Stomach smooth muscle (tissue), 2 donors: Measurements from ENCODE around the gene SUMO3.

ENCODE experiments used
- H3K27ac ChIP-seq: one replicate; pipeline ENCODE4 v1.7.0; 2013; ENCODE audit warnings: mild to moderate bottlenecking, low read length, inconsistent platforms
- H3K27me3 ChIP-seq, 2 donors: one replicate each; pipeline ENCODE4 v1.7.0; 2013; ENCODE audit warnings: low read length in 2 of 2; ENCODE audit not compliant: insufficient read depth in 2 of 2, control insufficient read depth in 1 of 2
- H3K36me3 ChIP-seq, 2 donors: one replicate each; pipeline ENCODE4 v1.7.0; 2013; ENCODE audit warnings: low read length in 2 of 2; ENCODE audit not compliant: control insufficient read depth in 2 of 2, insufficient read depth in 2 of 2
- H3K4me1 ChIP-seq: one replicate; pipeline ENCODE4 v1.7.0; 2013; ENCODE audit warnings: low read length; ENCODE audit not compliant: control insufficient read depth, insufficient read depth
- H3K4me3 ChIP-seq, 2 donors: one replicate each; pipeline ENCODE4 v1.7.0; 2013; ENCODE audit warnings: low read length in 2 of 2
- H3K9ac ChIP-seq, 2 donors: one replicate each; pipeline ENCODE4 v1.7.0; 2013; ENCODE audit warnings: low read length in 2 of 2, mild to moderate bottlenecking in 1 of 2
- H3K9me3 ChIP-seq, 2 donors: one replicate each; pipeline ENCODE4 v1.7.0; 2013; ENCODE audit warnings: low read length in 2 of 2; ENCODE audit not compliant: control insufficient read depth in 2 of 2
- donor health status: healthy.
- donor health status: Pancreatic carcinoma.

Gene SUMO3

DNA sequence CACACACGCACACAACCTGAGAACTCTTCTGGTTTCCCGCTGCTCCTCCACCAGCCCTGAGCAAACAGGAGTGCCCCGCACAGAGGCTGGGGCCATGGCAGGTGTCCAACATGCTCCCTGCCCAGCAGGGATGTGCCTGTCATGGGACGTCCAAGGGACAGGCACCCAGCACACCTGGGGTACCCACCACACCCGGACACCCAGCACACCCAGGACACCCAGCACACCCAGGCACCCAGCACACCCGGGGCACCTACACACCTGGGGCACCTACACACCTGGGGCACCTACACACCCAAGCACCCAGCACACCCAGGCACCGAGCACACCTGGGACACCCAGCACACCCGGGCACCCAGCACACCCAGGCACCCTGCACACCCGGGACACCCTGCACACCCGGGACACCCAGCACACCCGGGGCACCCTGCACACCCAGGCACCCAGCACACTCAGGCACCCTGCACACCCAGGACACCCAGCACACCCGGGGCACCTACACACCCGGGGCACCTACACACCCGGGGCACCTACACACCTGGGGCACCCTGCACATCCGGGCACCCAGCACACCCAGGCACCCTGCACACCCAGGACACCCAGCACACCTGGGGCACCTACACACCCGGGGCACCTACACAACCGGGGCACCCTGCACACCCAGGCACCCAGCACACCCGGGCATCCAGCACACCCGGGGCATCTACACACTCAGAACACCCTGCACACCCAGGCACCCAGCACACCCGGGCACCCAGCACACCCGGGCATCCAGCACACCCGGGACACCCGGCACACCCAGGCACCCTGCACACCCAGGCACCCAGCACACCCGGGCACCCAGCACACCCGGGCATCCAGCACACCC, 54.2 kb downstream of the SUMO3 start:
- Histone ChIP-seq H3K27me3 (no peaks in the 10 kb centered on the region), H3K27ac (no peak overlapping the region), H3K9me3 (no peaks in the 10 kb centered on the region), H3K9ac (no peak overlapping the region), H3K4me3 (no peak overlapping the region), H3K36me3 (peaks cover 3% of the 10 kb centered on the region in 2 donors), H3K4me1 (no peaks in the 10 kb centered on the region)

DNA sequence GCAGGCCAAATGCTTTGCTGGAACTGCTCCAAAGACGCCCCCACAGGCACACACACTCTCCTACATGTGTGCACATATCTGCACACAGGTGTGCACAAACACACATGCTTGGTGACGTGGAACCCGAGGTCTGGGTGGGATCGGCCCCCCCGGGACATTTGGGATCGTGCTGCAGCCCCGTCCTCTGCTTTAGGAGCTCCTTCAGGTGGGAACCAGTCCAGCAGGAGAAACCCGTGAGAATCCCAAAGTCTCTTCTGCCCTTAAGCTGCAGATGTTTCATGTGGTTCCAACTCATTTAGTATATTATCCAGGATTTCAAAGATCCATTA, 54.8 kb downstream of the SUMO3 start:
- Histone ChIP-seq H3K9ac (no peak overlapping the region), H3K27ac (no peak overlapping the region), H3K4me3 (no peak overlapping the region), H3K9me3 (peaks cover 0 to 1% of the 10 kb centered on the region in 2 donors), H3K4me1 (no peaks in the 10 kb centered on the region), H3K27me3 (no peaks in the 10 kb centered on the region), H3K36me3 (no peaks in the 10 kb centered on the region)

DNA sequence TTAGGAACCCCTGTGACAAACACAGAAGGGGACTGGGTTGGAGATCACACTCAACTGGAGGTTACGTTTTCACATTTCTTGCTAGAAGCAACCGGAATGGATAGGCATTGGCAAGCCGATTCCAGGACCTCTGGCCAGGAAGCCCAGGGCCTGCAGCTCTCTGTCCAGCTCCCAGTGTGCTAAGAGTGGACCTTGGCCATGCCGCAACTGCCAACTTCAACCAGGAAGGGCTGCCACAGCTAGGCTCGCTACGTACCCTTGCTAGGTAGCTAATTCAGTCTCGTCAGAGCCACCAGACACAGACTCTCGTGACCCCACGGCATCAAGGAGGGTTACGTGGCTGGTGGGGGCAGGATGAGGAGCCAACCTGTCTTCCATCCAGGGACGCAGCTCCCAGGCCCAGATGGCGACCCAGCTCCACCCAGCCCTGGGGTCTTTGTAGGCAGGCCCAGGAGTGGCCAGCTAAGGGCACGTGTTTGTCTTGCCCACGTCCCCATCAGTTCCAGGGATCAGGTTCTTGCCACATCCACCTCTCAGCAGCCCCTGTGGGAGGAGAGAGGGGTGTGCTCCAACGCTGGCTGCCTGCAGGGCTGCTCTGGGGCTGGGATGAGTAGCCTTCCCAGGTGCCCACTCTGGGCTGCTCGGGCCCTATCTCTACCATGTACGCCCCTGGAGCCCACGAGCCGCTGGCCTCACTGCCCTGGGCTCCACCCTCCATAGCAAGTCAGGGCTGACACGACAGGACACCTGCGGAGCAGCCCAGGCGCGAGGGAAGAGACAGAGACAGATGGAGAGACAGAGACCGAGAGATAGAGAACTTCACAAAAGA, 55.4 kb downstream of the SUMO3 start:
- Histone ChIP-seq H3K4me1 (no peaks in the 10 kb centered on the region), H3K9me3 (peaks cover 0 to 6% of the 10 kb centered on the region in 2 donors), H3K9ac (no peak overlapping the region), H3K36me3 (no peaks in the 10 kb centered on the region), H3K27me3 (no peaks in the 10 kb centered on the region), H3K4me3 (no peak overlapping the region), H3K27ac (no peak overlapping the region)

DNA sequence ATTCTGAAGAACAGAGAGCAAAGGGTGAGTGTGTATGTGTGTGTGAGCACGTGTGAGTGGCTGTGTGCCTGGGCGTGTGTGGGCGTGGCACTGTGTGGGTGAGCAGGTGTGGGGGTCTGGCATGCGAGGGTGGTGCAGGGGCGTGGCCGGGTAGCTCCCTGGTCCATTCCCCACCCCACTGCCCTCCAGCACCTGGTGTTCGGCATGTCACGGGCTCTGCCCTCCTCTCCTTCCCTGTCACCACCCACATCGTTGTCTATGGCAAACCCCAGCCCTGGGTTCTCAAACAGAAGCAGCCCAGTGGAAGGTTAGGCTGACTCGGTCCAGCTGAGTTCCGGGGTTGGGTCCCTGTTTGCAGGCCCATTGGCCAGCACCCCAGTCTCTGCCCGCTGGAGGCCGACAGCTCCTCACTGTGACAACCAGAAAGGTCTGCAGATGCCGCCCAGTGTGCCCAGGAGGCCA, 56.1 kb downstream of the SUMO3 start:
- Histone ChIP-seq H3K27me3 (no peaks in the 10 kb centered on the region), H3K27ac (no peak overlapping the region), H3K9ac (no peak overlapping the region), H3K4me1 (no peaks in the 10 kb centered on the region), H3K9me3 (peaks cover 0 to 6% of the 10 kb centered on the region in 2 donors), H3K36me3 (no peaks in the 10 kb centered on the region), H3K4me3 (no peak overlapping the region)

DNA sequence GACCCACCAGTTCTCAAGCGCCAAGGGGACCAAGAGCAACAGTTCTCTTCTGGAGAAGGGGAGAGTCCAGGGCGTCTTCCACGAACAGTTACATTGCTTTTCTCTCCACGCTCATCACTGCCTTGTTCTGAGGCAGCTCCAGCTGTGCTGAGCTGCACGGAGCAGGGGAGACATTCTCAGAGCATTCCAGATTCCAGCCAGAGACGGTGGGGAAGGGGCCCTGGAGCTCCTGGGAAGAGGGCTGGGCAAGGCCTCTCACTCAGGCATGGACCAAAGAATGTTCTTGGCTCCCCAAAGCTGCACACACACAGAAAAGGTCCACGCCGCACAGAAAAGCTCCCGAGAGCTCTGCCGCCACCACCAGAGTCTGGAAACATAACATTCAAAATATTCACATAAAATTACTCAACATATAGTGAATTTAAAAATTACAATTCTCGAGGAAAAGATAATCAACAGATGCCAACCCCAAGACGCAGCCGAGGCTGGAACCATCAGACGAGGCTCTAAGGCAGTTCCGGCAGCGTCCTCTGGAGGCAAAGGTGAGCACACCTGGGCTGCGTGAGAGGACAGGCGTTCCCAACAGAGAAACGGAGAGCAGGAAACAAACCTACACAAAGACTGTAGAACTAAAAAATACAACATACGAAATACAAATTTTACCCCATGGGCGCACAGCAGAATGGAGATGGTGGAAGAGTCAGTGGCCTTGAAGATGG, 56.7 kb downstream of the SUMO3 start:
- Histone ChIP-seq H3K9ac (no peak overlapping the region), H3K27ac (no peak overlapping the region), H3K4me3 (no peak overlapping the region), H3K4me1 (no peaks in the 10 kb centered on the region), H3K36me3 (no peaks in the 10 kb centered on the region), H3K9me3 (peaks cover 0 to 6% of the 10 kb centered on the region in 2 donors), H3K27me3 (no peaks in the 10 kb centered on the region)

DNA sequence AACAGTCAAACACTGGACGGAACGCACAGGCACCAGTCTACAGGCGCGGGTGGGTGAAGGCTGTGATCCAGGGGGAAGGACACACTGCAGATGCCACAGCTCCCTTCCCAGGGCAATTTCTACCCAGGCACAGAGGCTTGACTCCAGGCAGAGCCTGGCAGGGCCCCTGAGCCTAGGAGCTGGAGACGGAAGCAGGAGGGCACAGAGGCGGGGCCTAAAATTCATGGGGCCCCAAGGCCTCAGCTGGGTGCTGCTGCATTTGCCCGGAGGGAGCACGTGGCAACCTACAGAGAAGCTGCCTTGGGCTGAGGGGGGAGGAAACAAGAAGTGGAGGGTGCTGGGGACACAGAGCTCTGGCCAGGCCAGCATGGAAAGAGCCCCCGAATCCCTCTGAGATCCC, 57.5 kb downstream of the SUMO3 start:
- no peak overlapping the region for H3K9ac ChIP-seq
- H3K4me1 ChIP-seq: no peaks in the 10 kb centered on the region
- H3K36me3 ChIP-seq: no peaks in the 10 kb centered on the region
- no peaks in the 10 kb centered on the region for H3K27me3 ChIP-seq
- H3K9me3 ChIP-seq: peaks cover 0 to 6% of the 10 kb centered on the region in 2 donors
- H3K4me3 ChIP-seq: no peak overlapping the region
- no peak overlapping the region for H3K27ac ChIP-seq

DNA sequence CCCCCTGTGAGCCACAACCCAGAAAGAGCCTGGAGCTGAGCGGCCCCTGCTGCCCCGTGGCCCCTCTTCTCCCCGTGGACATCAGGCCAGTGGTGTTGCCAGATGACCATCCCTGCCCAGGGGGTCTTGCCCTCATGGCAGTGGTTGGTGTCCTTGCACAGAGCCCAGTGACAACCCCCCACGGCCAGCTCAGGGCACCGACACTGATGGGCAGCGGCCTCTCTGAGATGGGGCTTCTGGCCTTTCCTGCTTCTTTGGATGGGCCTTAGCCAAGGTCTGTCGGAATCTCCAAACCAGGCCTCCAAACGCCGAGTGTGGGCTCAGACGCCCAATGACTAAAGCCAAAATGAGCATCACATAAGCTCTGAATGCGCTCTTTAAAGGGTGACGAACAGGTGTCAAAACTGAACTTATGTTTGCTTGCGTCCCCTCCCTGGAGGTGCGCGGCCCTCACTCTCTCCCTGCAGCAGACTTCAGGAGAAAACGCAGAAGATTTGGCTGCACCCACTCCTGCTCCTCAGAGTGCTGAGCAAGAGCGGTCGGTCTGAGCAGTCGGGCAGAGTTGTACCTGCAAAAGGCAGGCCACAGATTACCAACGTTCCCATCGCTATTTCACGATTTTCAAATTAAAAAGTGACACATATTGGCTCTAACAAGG, 58.1 kb downstream of the SUMO3 start:
- no peaks in the 10 kb centered on the region for H3K4me1 ChIP-seq
- H3K9ac ChIP-seq: no peak overlapping the region
- no peaks in the 10 kb centered on the region for H3K27me3 ChIP-seq
- H3K9me3 ChIP-seq: peaks cover 0 to 6% of the 10 kb centered on the region in 2 donors
- H3K27ac ChIP-seq: no peak overlapping the region
- H3K4me3 ChIP-seq: no peak overlapping the region
- H3K36me3 ChIP-seq: no peaks in the 10 kb centered on the region

DNA sequence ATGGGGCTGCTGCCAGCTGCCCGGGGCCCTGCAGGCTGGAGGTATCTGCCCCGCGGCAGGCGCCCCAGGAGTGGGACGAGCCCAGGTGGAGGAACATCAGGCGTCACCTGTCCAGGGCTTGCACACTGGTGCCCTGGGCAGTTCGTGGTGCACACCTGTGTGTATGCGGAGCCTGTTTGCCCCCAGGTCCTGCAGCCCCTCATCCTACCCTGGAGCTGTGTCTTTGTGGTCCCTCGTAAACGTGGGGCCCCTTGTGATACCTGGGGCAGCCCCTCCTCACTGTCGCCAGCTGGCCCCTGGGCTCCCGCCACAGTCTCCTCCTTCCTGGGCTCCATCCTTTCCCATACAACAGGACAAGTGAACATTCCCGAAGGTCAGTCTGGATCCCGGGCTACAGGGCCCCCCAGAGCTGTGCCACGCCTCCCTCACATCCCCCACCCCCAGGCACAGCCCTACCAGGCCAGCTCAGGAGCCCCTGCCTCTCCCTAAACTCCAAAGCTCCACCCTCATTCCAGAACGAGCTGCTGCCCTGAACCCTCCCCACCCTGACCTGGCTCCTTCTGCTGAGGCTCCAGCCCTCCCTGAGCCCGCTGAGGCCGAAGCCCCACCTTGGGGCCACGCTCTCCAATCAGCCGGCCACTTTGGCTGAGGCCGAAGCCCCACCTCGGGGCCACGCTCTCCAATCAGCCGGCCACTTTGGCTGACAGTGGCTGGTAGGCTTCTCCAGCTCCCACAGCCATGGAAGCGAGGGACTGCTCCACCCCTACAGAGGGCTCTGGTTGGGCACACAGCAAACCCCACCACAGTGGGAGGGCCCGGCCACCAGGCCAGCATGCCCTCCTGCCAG, 58.9 kb downstream of the SUMO3 start:
- Histone ChIP-seq H3K27ac (no peak overlapping the region), H3K9me3 (peaks cover 0 to 6% of the 10 kb centered on the region in 2 donors), H3K36me3 (no peaks in the 10 kb centered on the region), H3K27me3 (no peaks in the 10 kb centered on the region), H3K4me1 (no peaks in the 10 kb centered on the region), H3K9ac (no peak overlapping the region), H3K4me3 (no peak overlapping the region)

DNA sequence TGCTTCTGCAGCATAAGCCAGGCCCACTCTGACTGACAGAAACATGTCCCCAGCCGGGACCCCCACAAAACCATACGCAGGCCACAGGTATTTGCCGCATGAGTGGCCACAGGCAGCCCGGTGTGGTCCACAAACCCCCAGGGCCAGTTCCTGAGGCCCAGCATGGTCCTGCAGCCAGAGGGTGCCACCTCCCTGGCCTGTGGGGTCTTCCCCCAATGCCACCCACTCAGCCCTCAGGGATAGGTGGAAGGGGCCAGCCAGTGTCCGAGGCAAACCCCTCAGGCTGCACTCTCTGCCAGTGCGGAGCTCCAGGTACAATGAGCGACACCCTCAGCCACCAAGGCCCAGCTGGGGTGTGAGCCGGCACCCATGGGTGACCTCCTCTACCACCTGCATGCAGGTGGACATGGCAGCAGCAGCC, 59.7 kb downstream of the SUMO3 start:
- Histone ChIP-seq H3K9ac (no peak overlapping the region), H3K4me1 (no peaks in the 10 kb centered on the region), H3K36me3 (no peaks in the 10 kb centered on the region), H3K4me3 (no peak overlapping the region), H3K9me3 (peaks cover 0 to 6% of the 10 kb centered on the region in 2 donors), H3K27ac (no peak overlapping the region), H3K27me3 (no peaks in the 10 kb centered on the region)
